Mesendoderm (in vitro differentiated cells): Measurements from ENCODE around the gene HLCS.

Experiments used
- DNase-seq: peaks from one replicate; pipeline ENCODE4 v3.0.0; 2013
- H2AK5ac ChIP-seq: 2 replicates; pipeline ENCODE4 v1.6.1; 2013; ENCODE audit warnings: low read length, inconsistent platforms
- H2BK120ac ChIP-seq: 2 replicates; pipeline ENCODE4 v1.6.1; 2013; ENCODE audit warnings: low read depth, mild to moderate bottlenecking, low read length, moderate library complexity, mixed read lengths
- H2BK15ac ChIP-seq: replicated peaks from 2 replicates; pipeline ENCODE4 v1.6.1; 2013; ENCODE audit warnings: low read depth, mild to moderate bottlenecking, moderate library complexity
- H2BK5ac ChIP-seq: 2 replicates; pipeline ENCODE4 v1.6.1; 2013; ENCODE audit warnings: low read length, inconsistent platforms
- H3K18ac ChIP-seq: 2 replicates; pipeline ENCODE4 v1.6.1; 2013; ENCODE audit warnings: mild to moderate bottlenecking, low read length, mixed read lengths
- H3K23ac ChIP-seq: one replicate; pipeline ENCODE4 v1.6.1; 2013; ENCODE audit warnings: low read length
- H3K27ac ChIP-seq: 2 replicates; pipeline ENCODE4 v1.5.1; 2013; ENCODE audit warnings: low read depth, mild to moderate bottlenecking, inconsistent platforms, low read length, moderate library complexity
- H3K27me3 ChIP-seq: 2 replicates; pipeline ENCODE4 v1.6.1; 2013; ENCODE audit warnings: low read length, control low read depth, mild to moderate bottlenecking, inconsistent platforms; ENCODE audit not compliant: insufficient read depth, poor library complexity
- H3K36me3 ChIP-seq: 2 replicates; pipeline ENCODE4 v1.6.1; 2013; ENCODE audit warnings: low read length, inconsistent platforms; ENCODE audit not compliant: control insufficient read depth, insufficient read depth
- H3K4ac ChIP-seq: one replicate; pipeline ENCODE4 v1.6.1; 2013; ENCODE audit warnings: low read depth, mild to moderate bottlenecking, low read length, moderate library complexity
- H3K4me1 ChIP-seq: 2 replicates; pipeline ENCODE4 v1.6.1; 2013; ENCODE audit warnings: low read depth, low read length, inconsistent platforms; ENCODE audit not compliant: control insufficient read depth
- H3K4me2 ChIP-seq: 2 replicates; pipeline ENCODE4 v1.6.1; 2013; ENCODE audit warnings: low read length
- H3K4me3 ChIP-seq: 2 replicates; pipeline ENCODE4 v1.5.1; 2013; ENCODE audit warnings: mild to moderate bottlenecking, low read length
- H3K56ac ChIP-seq: one replicate; pipeline ENCODE4 v1.6.1; 2013; ENCODE audit warnings: low read length
- H3K79me1 ChIP-seq: 2 replicates; pipeline ENCODE4 v1.6.1; 2013; ENCODE audit warnings: low read length, inconsistent platforms
- H3K79me2 ChIP-seq: 2 replicates; pipeline ENCODE4 v1.6.1; 2013; ENCODE audit warnings: mild to moderate bottlenecking, low read length; ENCODE audit not compliant: control insufficient read depth, insufficient read depth
- H3K9ac ChIP-seq: 2 replicates; pipeline ENCODE4 v1.6.1; 2013; ENCODE audit warnings: low read length, inconsistent platforms
- H4K5ac ChIP-seq: one replicate; pipeline ENCODE4 v1.6.1; 2013; ENCODE audit warnings: low read length
- H4K8ac ChIP-seq: one replicate; pipeline ENCODE4 v1.6.1; 2013; ENCODE audit warnings: low read depth, mild to moderate bottlenecking, control low read depth, low read length, moderate library complexity
- WGBS: extraction: QIAGEN DNeasy Blood & Tissue Kit; methylation state at CpG from one replicate; pipeline ENCODE4 v1.1.7; 2013; ENCODE audit warnings: low lambda C conversion rate, missing lambda C conversion rate; ENCODE audit not compliant: insufficient coverage; ENCODE audit errors: extremely low coverage; 5-methylcytosine and 5-hydroxymethylcytosine counted together

HLCS gene

DNA sequence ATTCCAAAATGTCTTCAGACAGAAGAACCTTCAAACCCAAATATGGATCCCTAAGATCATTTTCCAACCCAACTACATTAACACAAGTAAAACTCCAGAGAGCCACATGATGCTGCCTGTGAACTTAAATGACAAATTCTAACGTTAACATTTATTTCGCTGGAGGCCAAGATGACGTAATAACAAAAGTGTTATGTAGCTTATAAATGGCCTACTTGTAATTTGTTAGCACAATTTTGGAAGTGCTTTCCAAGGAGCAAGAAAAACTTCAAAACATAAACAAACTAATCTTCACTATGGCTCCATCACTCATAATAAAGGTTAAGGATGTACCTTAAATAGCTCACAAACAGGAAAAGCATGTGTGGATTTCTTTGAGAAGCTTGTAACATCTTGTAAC, 126.7 kb downstream of the HLCS start:
- Histone ChIP-seq H3K4me1 (no peaks in the 10 kb centered on the region), H4K8ac (no peak overlapping the region), H3K36me3 (no peaks in the 10 kb centered on the region), H3K27me3 (no peaks in the 10 kb centered on the region), H3K79me2 (no peaks in the 10 kb centered on the region), H3K27ac (no peak overlapping the region), H3K9ac (no peak overlapping the region), H3K4ac (no peak overlapping the region), H3K4me3 (no peak overlapping the region), H3K56ac (no peak overlapping the region), H3K79me1 (no peaks in the 10 kb centered on the region), H2BK15ac (no peak overlapping the region), H3K4me2 (no peak overlapping the region), H3K18ac (no peak overlapping the region), H4K5ac (no peak overlapping the region), H2BK5ac (no peak overlapping the region), H2AK5ac (no peak overlapping the region), H2BK120ac (no peak overlapping the region), H3K23ac (no peak overlapping the region)
- no CpG with 5 or more reads among the region's 3 CpGs for WGBS
- no peak for DNase-seq

- Histone ChIP-seq H4K8ac (no peak overlapping the region), H2BK15ac (no peak overlapping the region), H3K9ac (no peak overlapping the region), H2AK5ac (no peak overlapping the region), H3K36me3 (no peaks in the 10 kb centered on the region), H3K27me3 (no peaks in the 10 kb centered on the region), H4K5ac (no peak overlapping the region), H3K18ac (no peak overlapping the region), H3K4ac (no peak overlapping the region), H3K27ac (no peak overlapping the region), H3K4me2 (no peak overlapping the region), H2BK5ac (no peak overlapping the region), H2BK120ac (no peak overlapping the region), H3K79me2 (no peaks in the 10 kb centered on the region), H3K23ac (no peak overlapping the region), H3K79me1 (no peaks in the 10 kb centered on the region), H3K4me1 (no peaks in the 10 kb centered on the region), H3K4me3 (no peak overlapping the region), H3K56ac (no peak overlapping the region)
- no peak for DNase-seq
- WGBS = no CpG with 5 or more reads among the region's 6 CpGs
Observed at GRCh38 chr21:36839123-36839522, 127.3 kb downstream of the HLCS start.

GRCh38 chr21:36835383-36835795, 131.1 kb downstream of the HLCS start:
- H3K79me1 ChIP-seq = no peaks in the 10 kb centered on the region
- no peak for DNase-seq
- H3K79me2 ChIP-seq = no peaks in the 10 kb centered on the region
- no peak overlapping the region for H4K5ac ChIP-seq
- no peak overlapping the region for H3K9ac ChIP-seq
- no peaks in the 10 kb centered on the region for H3K36me3 ChIP-seq
- H3K18ac ChIP-seq = no peak overlapping the region
- no peak overlapping the region for H4K8ac ChIP-seq
- no CpG with 5 or more reads among the region's 1 CpG for WGBS
- H3K27ac ChIP-seq = no peak overlapping the region
- H2AK5ac ChIP-seq = no peak overlapping the region
- no peak overlapping the region for H3K4me2 ChIP-seq
- H2BK15ac ChIP-seq = no peak overlapping the region
- no peak overlapping the region for H3K4me3 ChIP-seq
- no peak overlapping the region for H3K23ac ChIP-seq
- no peaks in the 10 kb centered on the region for H3K27me3 ChIP-seq
- no peak overlapping the region for H2BK120ac ChIP-seq
- no peak overlapping the region for H3K4ac ChIP-seq
- H2BK5ac ChIP-seq = no peak overlapping the region
- no peaks in the 10 kb centered on the region for H3K4me1 ChIP-seq
- no peak overlapping the region for H3K56ac ChIP-seq

GRCh38 chr21:36834192-36834591, 132.3 kb downstream of the HLCS start:
- H3K9ac ChIP-seq = no peak overlapping the region
- H3K79me2 ChIP-seq = no peaks in the 10 kb centered on the region
- H2BK5ac ChIP-seq = no peak overlapping the region
- H2BK120ac ChIP-seq = no peak overlapping the region
- no peak overlapping the region for H4K8ac ChIP-seq
- DNase-seq = no peak
- no peak overlapping the region for H3K18ac ChIP-seq
- no peak overlapping the region for H3K4me3 ChIP-seq
- H3K4me1 ChIP-seq = no peaks in the 10 kb centered on the region
- WGBS = no CpG with 5 or more reads among the region's 4 CpGs
- no peaks in the 10 kb centered on the region for H3K27me3 ChIP-seq
- H2BK15ac ChIP-seq = no peak overlapping the region
- no peak overlapping the region for H2AK5ac ChIP-seq
- no peaks in the 10 kb centered on the region for H3K36me3 ChIP-seq
- no peak overlapping the region for H3K4ac ChIP-seq
- H3K27ac ChIP-seq = no peak overlapping the region
- H3K79me1 ChIP-seq = no peaks in the 10 kb centered on the region
- H3K23ac ChIP-seq = no peak overlapping the region
- H4K5ac ChIP-seq = no peak overlapping the region
- no peak overlapping the region for H3K4me2 ChIP-seq
- H3K56ac ChIP-seq = no peak overlapping the region

DNA sequence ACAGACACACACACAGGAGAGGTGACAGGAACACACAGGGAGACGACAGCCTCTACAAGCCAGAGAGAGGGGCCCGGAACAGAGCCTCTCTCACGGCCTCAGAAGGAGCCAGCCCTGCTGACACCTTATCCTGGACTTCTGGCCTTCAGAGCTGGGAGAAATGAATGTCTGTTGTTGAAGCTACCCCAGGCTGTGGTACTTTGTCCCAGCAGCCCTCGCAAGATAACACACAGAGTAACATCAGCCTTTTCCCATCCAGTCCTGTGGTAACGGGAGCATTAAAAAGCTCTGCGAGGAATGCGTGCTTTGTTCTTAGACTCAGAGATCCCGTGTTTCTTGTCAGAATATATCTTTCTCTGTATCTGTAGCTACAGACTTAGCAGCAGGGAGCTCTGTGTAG, 136.4 kb downstream of the HLCS start:
- Histone ChIP-seq H3K4me3 (no peak overlapping the region), H2AK5ac (no peak overlapping the region), H3K4me1 (no peaks in the 10 kb centered on the region), H3K18ac (no peak overlapping the region), H3K23ac (no peak overlapping the region), H3K27ac (no peak overlapping the region), H3K56ac (no peak overlapping the region), H2BK120ac (no peak overlapping the region), H2BK15ac (no peak overlapping the region), H2BK5ac (no peak overlapping the region), H3K27me3 (no peaks in the 10 kb centered on the region), H3K36me3 (no peaks in the 10 kb centered on the region), H3K9ac (no peak overlapping the region), H3K79me1 (no peaks in the 10 kb centered on the region), H3K4me2 (no peak overlapping the region), H4K5ac (no peak overlapping the region), H3K4ac (no peak overlapping the region), H4K8ac (no peak overlapping the region), H3K79me2 (no peaks in the 10 kb centered on the region)
- no CpG with 5 or more reads among the region's 8 CpGs for WGBS
- no peak for DNase-seq

GRCh38 chr21:36828891-36829515, 137.5 kb downstream of the HLCS start:
- no peak for DNase-seq
- no peak overlapping the region for H3K4me2 ChIP-seq
- no peaks in the 10 kb centered on the region for H3K79me1 ChIP-seq
- H2BK15ac ChIP-seq = no peak overlapping the region
- H2BK5ac ChIP-seq = no peak overlapping the region
- H2AK5ac ChIP-seq = no peak overlapping the region
- no peak overlapping the region for H3K9ac ChIP-seq
- no peak overlapping the region for H3K4me3 ChIP-seq
- no peak overlapping the region for H4K8ac ChIP-seq
- H3K23ac ChIP-seq = no peak overlapping the region
- no peaks in the 10 kb centered on the region for H3K4me1 ChIP-seq
- H3K27me3 ChIP-seq = no peaks in the 10 kb centered on the region
- no peak overlapping the region for H3K56ac ChIP-seq
- no peaks in the 10 kb centered on the region for H3K36me3 ChIP-seq
- no peaks in the 10 kb centered on the region for H3K79me2 ChIP-seq
- no peak overlapping the region for H3K18ac ChIP-seq
- no peak overlapping the region for H3K27ac ChIP-seq
- WGBS = no CpG with 5 or more reads among the region's 4 CpGs
- no peak overlapping the region for H4K5ac ChIP-seq
- H2BK120ac ChIP-seq = no peak overlapping the region
- H3K4ac ChIP-seq = no peak overlapping the region
